ENCODE data around the gene STPG4. TPM values are rescaled to one million over a fixed set of nuclear protein-coding genes. Genes with fewer than 3 reads are reported as not detected.

The STPG4 gene
- polyA plus RNA-seq, 4 donors, result 0.11 to 0.41 TPM; not detected in 2

DNA sequence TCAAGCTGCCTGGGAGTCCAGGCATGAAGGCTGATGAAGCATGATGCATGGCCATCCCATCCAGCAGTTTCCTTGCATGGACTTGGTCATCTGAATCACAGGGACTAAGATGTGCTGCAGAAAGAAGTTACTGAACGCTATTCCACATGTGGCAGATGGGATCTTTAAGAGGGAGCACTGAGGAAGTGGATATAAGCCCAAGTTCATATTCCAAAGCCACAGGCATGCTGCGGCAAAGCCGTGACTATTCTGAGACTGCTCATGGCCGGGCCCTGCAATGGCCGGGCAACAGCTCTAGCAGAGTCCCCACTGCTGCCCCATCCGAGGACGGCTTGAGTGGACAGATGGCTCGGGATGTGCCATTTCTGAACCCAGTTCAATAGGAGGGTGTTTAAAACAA is 61.5 kb downstream of the STPG4 start:
- no peak for DNase-seq (ENCODE audit: low read depth in 4 of 4, low spot score in 3 of 4)

GRCh38 chr2:47092465-47092864 is 62.6 kb downstream of the STPG4 start:
- no peak for DNase-seq (ENCODE audit: low read depth in 4 of 4, low spot score in 3 of 4)

- no peak for DNase-seq (ENCODE audit: low read depth in 4 of 4, low spot score in 3 of 4)
Observed at GRCh38 chr2:47091118-47091517, 64.0 kb downstream of the STPG4 start.

DNA sequence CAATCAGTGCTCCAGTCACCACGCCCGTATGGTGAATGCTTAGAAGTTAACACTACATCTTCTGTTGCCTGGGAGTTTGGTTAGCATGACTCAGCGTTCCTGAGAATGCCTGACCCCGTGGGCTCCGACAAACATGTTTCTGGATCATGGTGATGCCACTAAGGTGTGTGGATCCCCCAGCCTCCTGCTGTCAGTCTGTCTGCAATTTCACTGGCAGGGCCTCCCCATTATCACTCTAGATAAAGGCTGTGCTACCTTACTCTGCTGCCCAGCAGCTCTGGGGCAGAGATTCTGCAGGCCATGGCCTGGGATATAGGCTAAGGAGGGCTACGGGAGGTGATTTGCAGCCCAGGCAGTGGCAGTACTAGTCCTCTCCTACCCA is 66.0 kb downstream of the STPG4 start:
- no peak for DNase-seq (ENCODE audit: low read depth in 4 of 4, low spot score in 3 of 4)

DNA sequence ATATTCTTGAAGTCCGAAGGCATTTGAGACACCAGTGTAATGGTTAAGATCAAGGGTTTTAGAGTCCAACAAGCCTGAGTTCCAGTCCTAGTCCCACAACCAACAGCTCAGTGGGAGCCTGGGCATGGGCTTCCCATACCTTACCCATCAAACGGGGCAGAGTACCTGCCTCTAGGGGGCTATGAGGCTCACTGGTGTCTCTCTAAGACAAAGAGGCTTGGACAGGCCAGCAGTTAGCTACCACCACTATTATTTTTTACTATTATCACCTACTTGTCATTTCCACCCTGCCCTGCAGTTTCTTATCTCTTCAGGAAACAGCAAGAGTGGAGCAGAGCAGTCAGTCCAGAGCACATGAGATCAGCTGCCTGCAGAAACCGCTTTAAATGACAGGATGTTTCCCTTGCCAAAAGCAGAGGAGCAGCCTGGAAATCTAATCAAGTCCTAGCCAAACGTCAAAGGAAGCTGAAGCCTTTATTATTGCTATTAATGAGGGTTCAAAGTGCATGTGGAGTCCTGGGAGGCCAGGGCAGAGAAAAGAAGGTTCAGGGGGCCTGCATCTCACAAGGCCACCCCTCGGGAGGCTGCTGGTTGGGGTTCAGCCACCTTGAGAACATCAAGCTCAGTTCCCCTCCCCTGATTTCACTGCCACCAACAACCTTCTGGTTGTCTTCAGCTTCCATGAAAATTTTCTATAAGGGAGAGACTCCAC is 66.6 kb downstream of the STPG4 start:
- no peak for DNase-seq (ENCODE audit: low read depth in 4 of 4, low spot score in 3 of 4)

DNA sequence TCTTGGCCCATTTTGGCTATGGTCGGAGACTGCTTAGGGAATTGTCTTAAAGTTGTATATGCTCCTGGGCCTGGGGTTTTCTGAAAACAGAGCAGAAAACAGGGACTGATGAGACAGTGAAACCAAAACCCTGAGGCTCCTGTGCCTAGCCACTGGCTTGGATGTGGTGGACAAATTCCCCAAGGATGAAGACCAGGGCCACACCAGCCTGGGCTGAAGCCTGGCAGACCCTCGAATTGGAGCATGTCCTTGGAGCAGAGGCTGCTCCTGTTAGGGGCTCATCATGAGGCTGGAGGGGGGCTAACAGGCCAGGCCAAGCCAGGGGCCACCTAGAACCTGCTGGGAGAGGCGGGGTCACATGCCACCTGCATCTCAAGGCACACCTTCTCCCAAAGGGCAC is 68.1 kb downstream of the STPG4 start:
- no peak for DNase-seq (ENCODE audit: low read depth in 4 of 4, low spot score in 3 of 4)

- no peak for DNase-seq (ENCODE audit: low read depth in 4 of 4, low spot score in 3 of 4)
Observed at GRCh38 chr2:47086571-47086970, 68.5 kb downstream of the STPG4 start.

DNA sequence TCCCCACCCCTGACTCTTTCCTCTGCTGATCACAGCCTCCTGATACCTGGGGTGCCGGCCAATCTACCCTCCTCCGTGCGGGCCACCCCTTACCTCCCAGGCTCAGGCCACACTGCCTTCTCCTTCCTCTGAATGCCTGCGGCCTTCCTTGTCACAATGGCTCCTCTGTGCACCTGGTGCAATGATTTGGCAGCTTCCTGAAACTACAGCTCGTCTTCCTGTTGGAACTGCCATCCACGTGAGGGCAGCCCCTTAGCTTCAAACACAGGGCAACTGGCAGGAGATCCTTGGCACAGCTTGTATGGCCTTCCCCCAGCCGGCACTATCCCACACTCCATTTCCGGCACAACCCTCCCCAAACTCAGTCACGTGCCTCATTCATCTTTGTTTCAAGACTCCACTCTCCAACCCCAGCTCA is 69.0 kb downstream of the STPG4 start:
- no peak for DNase-seq (ENCODE audit: low read depth in 4 of 4, low spot score in 3 of 4)

- no peak for DNase-seq (ENCODE audit: low read depth in 4 of 4, low spot score in 3 of 4)
Observed at GRCh38 chr2:47083886-47084687, 71.0 kb downstream of the STPG4 start.

DNA sequence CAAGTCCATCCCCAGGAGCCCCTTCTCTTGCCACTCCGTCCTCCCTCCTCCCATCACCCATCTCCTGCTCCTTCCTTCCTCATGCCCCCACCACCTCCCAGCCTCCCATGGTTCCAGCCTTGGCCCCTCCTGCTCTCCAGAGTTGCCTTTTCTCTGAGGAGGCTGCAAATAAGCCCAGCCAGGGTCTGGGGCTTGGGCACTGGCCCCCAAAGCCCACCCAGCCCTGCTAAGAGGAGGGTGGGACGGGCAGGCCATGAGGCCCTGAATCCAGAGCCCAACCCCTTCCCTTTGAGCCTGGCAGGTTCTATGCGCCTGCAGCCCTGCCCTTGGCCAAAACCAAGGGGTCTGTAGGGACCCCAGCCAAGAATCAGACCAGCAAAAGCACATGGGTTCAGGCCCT is 71.6 kb downstream of the STPG4 start:
- DNase-seq (ENCODE audit: low read depth in 4 of 4, low spot score in 3 of 4), result no peak

DNA sequence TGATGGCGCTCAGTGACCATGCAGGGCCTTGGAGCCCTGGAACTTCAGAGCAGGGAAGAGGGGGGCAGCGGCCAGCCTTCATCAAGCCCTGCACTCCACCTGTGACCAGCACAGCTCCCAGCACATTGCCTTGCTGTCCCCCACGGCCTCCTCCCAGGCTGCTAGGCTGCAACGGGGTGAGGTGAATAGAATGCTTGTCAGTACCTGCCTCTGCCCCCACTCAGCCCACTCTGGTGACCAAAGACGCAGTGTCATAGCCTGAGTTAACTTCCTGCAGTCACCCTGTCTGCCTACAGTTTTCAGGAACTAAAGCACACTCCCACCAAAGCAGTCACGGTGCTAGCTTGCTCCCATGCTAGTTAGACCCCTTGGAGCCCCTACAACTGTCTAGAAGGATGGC is 72.1 kb downstream of the STPG4 start:
- no peak for DNase-seq (ENCODE audit: low read depth in 4 of 4, low spot score in 3 of 4)

DNA sequence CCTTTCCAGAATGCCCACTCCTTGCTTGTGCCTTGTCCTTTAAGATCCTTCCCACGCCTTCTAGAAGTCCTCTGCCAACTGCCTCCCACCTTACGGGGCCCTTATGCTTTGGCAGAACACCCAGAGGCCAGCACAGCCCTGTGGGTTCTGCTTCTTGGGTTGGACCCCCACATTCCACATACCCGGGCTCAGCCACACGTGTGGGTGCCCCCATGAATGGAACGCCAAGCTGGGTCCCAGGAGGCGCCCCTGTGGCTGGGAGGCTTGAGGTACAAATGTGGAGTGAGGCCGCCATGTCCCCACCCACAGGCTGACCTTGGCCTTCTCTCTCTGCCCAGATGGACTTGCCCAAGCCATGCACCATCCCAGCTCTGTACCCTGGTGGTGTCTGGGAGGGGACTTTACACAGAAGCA is 74.2 kb downstream of the STPG4 start:
- DNase-seq (ENCODE audit: low read depth in 4 of 4, low spot score in 3 of 4), result no peak

DNA sequence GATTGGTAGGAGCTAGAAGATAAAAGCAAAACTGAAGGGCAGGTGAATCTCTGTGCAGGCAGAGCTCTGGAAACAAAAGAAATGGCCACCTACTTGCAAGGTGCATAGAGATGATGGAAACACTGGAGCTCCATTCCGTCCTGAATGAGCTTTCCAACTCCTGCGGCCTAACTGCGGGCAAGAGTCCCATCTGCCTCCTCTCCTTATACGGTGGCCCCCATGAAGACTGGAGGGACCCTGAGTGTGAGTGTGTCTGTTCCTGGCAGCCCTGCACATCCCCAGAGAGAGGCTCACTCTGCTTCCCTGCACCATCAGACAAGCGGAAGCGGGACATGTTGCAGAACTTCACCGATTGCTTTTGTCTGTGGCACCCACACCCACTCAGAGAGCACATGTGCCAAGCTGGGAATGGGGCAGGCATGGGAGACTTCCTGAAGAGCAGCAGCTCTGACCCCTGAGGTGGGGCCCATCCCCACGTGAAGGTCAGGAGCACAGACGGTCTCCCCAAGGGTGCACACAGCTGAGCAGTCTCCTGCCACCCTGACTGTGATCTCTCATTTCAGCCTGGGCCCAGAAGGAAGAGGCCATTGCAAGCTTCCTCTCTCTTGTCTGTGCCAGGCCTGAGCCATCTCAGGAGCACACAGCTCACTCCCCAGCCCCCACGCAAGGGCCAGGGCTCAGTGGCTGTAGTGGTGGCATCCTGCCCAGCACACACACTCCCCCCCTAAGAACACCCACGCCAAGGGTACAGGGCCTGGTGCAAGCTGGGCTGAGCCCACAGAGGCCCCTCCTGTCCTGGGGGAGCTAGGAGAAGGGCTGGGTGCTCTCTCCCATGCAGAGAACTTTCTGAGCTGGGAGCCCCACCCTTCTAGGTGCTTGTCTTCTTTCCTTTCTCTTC is 75.3 kb downstream of the STPG4 start:
- no peak for DNase-seq (ENCODE audit: low read depth in 4 of 4, low spot score in 3 of 4)

GRCh38 chr2:47078541-47079482 is 76.3 kb downstream of the STPG4 start:
- DNase-seq (ENCODE audit: low read depth in 4 of 4, low spot score in 3 of 4), result no peak

DNA sequence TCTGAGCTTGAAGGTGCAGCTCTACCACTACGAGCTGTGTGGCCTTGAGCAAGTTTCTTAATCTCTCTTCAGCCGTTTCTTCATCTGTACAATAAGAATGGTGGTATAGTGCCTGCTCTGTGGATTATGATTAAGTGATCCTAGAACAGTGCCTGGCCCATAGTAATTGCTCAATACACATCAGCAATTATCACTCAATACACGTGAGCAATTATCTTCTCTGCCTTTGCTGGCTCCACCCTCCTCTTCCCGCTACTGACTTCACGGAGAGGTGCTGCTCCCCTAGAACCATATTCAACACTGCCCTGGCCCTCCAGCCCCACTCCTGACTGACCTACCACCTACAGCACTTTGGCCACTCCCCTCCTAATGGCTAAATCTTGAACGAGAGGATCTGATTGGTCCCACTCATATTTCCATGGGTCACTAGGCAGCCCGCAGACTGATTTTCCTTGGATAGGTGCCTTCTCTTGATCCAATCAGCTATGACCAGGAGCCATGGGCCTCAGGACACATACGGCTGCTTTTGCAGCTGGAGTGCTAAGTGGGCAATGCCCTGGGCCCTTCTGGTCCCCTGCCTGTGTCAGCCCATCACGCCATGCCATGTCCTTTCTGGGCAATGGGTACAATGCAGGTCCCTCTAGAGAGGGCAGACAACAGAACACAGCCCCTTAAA is 77.5 kb downstream of the STPG4 start:
- DNase-seq (ENCODE audit: low read depth in 4 of 4, low spot score in 3 of 4), result no peak

DNA sequence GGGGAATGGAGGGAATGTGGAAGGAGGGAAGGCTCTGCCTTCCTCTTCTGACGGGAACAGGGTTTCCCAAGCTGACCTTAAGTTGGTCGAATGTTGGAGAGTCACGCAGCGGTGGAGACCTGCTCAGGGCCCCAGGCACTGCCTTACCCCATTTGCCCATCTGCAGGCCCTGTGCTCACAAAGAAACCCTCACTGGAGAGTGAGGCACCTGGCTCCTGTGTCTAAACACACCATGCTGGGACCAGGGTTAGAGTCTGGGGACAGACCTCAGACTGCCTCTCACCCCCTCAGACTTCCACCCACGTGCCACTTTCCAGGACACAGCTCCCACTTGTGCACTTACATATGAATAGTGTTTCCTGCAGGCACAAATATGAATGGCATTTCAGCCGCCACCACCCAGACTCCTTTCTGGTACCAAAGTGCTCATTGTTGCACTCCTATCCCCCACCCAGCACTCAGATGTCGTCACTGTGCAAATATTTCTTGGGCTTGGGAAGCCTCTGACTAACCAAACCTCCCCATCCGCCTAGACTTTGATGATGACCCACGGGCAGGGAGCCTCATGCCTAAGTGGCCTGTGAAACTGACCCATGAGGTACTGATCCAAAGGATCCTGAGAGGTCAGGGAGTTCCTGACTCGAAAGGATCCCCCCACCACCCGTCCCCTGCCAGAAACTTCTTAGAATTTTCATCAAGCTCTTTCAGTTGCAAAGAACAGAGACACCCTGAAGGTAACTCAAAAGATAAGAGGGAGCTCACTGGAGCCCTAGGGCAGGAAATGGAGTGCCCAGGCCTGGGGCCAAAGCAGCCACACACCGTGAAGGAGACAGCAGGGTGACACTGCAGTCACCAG is 78.3 kb downstream of the STPG4 start:
- DNase-seq (ENCODE audit: low read depth in 4 of 4, low spot score in 3 of 4), result no peak

GRCh38 chr2:47076126-47076506 is 79.0 kb downstream of the STPG4 start:
- no peak for DNase-seq (ENCODE audit: low read depth in 4 of 4, low spot score in 3 of 4)

DNA sequence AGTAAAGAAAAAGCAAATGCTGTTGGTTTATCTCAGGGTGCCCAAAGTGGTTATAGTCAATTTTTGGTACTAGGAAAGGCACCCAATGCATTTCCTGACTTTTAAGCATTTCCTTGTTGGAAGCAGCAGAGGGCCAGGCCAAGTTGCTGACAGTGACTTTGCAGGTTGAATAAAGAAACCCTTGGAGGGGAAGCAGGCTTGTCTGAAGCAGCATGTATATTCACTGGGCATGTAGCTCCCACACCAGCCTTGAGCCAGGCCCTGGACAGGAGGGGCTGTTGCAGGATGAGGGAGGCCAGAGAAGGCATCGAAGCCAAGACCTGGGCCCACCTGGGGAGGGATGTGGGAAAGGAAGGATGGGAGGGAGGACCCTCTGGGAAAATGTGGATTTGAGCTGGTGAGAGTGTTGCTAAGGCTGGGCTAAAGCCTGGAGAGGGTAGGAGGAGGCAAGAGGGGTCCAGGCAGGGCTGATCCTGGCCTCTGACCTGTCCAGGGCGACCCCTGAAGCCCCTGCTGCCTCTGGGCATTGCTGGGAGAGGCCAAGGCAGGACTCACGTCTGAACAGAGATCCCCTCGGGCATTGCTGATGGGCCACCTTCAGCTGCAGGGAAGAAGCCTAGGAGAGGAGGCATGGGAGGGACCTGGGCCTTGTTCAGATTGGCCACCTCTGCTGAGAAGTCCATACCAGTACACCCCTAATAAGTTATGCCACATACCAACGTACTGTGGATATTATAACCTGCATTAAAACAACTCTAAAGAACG is 79.6 kb downstream of the STPG4 start:
- no peak for DNase-seq (ENCODE audit: low read depth in 4 of 4, low spot score in 3 of 4)

Data from left renal pelvis (tissue), 4 donors.